HG02763 (cell line): ENCODE results near the gene FBXL17.

Experiments
- ATAC-seq: cut with Tn5 transposase; IDR thresholded peaks from one replicate; pipeline ENCODE4 v1.9.1; 2021; ENCODE audit warnings: mild to moderate bottlenecking, moderate library complexity; ENCODE audit not compliant: unreplicated experiment

Gene FBXL17

GRCh38 chr5:107964722-107965121, 417.2 kb downstream of the FBXL17 start:
- no peak for ATAC-seq

DNA sequence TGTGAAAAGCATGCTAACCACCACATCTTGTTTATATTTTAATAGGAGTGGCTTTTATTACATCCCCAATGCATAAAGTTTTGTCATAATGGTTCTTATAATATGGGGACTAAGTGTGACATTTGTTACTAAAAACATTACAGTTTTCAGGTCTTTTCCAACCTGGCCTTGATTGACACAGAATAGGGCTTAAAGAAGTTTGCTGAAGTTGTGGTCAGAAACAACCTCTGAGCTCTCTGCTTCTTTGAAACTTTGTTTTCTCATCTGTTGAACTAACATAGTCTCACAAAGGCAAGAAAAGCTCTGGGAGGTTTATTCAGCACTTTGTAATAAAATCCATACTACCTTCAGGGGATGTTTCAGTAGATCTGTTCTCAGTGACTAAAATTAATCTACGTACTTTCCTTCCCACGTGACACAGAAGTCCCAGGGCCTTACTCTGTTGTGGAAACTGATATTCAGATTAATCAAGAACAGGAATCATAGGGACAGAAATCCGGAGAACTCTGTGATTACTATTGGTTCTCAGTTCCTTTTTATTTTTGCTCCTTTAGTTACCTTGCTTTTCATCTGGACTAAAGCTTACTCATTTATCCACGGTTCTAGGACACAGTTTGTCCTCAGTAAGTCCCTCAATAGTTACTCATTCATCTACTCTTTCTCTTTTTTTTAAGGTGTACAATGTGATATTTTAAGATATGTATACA, 422.2 kb downstream of the FBXL17 start:
- ATAC-seq = no peak

DNA sequence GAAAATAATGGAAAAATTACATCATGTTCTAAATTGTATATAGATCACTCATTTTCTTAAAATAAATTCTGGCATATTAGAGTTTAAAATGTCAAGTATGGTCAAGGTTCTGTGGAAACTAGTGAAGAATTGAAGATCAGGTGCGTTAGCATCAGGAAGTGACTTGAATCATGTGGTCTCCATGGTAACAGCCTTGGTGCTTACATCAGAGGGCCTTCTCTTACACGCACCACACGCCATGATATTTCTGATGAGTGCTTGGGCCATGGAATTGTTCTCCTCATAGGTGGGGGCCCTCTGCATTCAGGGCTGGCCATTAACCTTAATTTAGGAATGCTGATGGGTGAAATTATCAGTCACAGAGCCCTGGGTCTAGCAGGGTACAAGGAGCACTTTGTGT, 423.0 kb downstream of the FBXL17 start:
- ATAC-seq = no peak

DNA sequence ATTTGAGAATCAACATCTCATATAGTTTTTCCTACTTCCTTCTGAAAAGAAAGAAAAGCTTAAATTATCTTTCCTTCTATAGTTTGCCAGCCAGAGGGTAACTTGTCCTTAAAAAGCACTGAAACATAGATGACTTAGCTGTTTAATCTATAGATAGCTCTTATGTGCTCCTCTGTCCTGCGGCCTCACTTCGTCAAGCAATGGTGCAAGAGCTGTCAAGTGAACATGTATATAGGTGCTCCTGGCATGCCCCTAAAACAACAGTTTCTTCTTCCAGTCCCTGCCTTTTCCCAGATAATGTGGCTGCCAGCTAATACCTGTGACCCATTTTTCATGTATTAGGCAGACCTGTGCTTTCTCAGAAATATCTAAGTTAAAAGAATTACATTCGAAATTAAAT, 423.5 kb downstream of the FBXL17 start:
- ATAC-seq = no peak

GRCh38 chr5:107957051-107957450, 424.8 kb downstream of the FBXL17 start:
- no peak for ATAC-seq

GRCh38 chr5:107955321-107955720, 426.6 kb downstream of the FBXL17 start:
- no peak for ATAC-seq

DNA sequence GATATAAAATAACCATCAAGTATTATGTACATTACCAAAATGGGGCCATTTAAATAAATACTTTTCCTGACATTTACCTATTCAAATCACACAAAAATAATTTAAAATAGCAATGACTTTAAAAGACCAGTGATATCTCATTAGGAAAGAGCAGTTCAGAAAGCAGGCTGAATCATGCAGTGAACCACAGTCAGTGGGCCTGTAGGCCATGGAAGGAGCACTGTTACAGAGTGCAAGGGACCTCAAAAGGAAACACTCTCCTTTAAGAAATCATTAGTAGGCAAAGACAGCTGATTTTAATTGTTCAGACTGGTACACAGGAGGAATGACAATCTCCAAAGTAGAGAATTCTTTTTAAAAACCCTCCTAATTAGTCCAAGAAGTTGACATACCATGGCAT, 427.6 kb downstream of the FBXL17 start:
- no peak for ATAC-seq

GRCh38 chr5:107952450-107952849, 429.4 kb downstream of the FBXL17 start:
- no peak for ATAC-seq

DNA sequence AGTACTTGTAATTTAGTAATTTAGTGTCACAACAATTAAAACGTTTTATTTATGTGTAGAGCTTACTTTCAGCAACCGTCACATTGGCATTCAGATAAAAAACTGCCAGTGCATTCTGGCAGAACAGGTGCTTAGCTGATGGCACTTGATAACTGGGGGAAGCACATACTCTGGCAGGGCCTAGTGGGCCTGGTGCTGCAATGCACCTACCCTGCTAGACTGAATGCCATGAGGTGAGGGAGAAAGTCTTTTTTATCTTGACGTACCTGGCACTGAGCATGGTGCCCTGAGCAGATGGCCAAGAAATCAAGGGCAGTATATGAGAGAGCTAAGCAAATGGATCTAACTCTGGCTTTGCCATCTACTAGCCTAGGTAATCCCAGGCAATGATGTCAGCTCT, 430.6 kb downstream of the FBXL17 start:
- no peak for ATAC-seq

- ATAC-seq = no peak
Observed at GRCh38 chr5:107950776-107951175, 431.1 kb downstream of the FBXL17 start.

GRCh38 chr5:107949688-107950341, 432.1 kb downstream of the FBXL17 start:
- no peak for ATAC-seq

DNA sequence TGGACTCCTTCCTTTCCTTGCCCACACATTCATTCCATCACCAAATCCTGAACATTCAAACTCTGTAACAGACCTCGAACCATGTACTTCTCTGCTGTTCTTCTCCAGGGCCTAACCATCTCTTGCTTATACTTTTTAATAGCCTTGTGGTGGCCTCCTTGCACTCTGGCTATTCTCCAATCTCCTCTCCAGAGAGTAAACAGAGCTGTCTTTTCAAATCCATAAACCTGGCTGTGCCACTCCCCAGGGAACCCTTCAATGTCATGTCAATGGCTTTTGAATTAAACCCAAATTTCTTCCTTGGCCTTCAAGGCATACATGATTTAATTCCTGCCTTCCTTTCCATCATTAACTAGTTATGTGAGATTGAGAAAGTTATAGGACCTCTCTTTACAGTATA, 433.5 kb downstream of the FBXL17 start:
- no peak for ATAC-seq

GRCh38 chr5:107945061-107945460, 436.8 kb downstream of the FBXL17 start:
- no peak for ATAC-seq

DNA sequence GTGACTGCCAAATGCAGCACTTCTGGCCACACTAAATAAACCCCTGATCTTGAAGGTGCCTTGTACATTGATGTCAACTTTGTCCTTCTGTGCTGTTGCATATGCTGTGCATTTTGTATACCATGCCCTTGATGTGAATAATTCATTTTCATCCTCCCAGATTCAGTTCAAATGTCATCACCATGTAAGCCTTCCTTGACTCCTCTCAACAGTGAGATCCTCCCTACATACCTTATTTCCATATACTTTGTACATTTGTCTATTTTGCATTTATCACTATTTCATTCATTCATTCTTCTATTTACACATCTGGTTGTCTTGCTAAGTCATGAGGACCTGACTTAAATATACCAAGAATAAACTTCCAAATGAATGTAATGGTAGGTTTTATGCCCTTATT, 438.0 kb downstream of the FBXL17 start:
- no peak for ATAC-seq

DNA sequence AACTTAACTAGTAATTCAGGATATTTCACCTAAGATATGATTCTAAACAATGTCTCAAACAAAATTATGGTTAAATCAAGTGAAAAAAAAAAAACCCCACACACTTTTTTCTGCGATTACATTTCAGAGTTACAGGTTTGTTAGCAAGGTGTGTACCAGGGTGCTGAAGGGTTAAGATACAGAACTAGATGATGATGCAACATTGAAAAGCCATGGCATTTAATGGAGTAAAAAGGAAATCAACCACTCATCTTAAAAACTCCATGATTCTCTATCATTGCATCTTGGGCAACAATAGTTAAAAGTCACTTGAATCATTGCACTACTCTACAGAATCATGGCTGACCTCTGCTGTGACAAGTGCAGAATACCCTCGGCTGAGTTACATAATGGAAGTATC, 440.9 kb downstream of the FBXL17 start:
- no peak for ATAC-seq

DNA sequence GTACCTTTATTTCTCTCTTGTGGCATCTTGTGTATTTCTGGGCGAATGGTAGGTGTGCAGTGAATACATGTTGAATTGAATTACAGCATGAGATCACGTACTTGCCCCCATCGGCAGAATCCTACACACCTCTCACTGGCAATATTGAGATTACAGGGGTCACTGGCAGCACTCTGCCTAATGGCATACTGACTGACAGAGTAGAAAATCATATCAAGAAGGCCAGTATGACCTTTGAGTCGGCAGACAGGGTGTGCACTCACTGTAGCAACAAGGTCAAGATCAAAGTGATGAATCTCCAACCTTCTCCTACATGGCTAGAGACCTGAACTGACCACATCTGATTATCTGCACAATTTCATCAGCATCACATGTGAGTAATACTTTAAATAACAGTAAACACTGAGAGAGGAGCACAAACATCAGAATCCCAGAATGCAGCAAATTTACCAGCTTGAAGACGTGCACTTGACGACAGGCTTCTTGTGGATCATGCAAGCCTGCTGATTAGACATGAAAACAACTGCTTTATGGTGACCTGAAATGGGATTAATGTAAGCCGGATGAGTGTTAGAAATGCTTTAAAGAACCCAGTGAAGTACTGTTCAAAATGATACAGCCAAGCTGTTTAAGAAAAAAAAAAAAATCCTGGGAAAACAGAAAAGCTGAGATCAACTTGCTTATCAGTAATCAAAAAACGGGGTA, 444.1 kb downstream of the FBXL17 start:
- no peak for ATAC-seq

GRCh38 chr5:107937204-107937603, 444.7 kb downstream of the FBXL17 start:
- ATAC-seq = no peak

GRCh38 chr5:107936515-107936914, 445.4 kb downstream of the FBXL17 start:
- ATAC-seq = no peak

- no peak for ATAC-seq
Observed at GRCh38 chr5:107935645-107936044, 446.3 kb downstream of the FBXL17 start.

DNA sequence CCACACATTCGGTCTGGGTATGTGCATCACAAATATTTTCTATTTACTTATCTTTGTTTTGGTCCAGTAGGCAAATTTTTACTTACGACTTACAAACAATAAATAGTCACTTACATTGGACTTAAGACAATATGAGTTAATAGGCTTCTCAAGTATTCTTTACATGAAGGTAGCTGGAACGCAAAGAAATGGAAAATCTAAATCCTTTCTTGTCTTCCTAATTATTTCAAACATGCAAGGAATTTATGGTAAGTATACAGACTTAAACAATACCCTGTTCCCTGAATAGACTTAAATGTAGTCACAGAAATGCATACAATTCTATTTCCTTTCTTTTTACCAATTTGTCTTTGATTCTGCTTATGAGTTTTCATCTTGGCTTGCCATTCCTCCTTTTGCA, 448.6 kb downstream of the FBXL17 start:
- ATAC-seq = no peak

DNA sequence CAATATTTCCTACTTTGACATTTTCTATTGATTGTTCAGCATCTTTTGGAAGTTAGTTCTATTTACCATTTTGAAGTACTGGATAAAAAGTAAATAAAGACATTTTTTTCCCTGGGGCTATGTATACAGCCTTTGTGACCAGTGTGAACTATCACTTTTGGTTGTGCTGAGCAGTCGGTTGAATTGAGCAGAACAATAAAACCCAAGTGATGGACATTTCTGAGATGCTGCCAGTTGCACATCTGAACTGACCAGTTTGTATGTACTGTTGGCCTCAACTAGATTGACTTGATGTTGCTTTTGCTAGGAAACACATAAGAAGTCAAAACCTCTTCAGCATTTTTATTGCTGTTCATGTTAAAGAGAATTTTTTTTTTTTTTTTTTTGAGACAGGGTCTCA, 451.0 kb downstream of the FBXL17 start:
- no peak for ATAC-seq

DNA sequence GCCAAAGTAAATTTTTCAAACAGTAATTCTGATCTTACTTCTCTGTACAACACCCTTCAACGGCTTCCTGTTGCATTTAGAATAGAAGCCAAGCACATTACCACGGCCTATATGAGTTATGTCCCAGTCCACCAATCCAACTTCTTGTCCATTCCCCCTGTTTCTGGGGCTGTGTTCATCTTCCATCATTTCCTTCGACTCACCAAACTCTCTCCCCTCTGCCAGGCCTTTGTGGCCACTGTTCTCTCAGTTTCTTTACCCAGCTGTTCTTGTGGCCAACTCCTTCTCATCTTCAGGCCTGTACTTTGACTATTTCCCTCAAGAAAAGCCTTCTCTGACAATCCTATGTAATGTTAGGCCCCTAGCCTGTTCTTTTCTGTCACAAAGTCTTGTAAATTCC, 451.8 kb downstream of the FBXL17 start:
- no peak for ATAC-seq
